ENCODE data around the gene INTU.

INTU gene

DNA sequence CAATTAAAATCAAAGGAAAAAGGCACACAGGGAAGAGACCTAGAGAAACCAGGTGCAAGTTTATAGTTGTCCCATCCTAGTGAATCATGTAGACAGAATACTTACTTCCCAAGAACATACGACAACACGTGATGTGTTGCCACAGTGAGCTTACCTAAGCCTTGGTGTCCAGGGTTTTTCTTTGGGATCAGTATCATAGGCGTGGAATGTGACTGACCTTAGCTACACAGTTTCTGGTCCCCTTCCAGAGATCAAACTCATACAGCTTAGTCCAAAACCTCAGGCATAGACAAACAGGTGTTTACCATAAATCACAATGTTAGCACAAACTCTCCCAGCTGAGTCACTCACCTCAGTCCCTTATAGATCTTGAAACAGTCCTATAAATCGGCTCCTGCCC is 115.1 kb downstream of the INTU start:
- Histone ChIP-seq H4K20me1 (ENCODE audit: low read depth, low read length) (no peaks in the 10 kb centered on the region), H3K79me2 (ENCODE audit: insufficient read depth, low read length) (no peaks in the 10 kb centered on the region), H3K9me2 (replicated peaks; ENCODE audit: insufficient read depth, low read length) (no peaks in the 10 kb centered on the region), H3K27ac (ENCODE audit: low read depth, low read length) (no peak overlapping the region), H3K27me3 (ENCODE audit: low read length) (no peaks in the 10 kb centered on the region), H3K9me3 (ENCODE audit: insufficient read depth, low read length) (no peaks in the 10 kb centered on the region), H3K36me3 (ENCODE audit: low read length) (no peaks in the 10 kb centered on the region), H3K9ac (ENCODE audit: low read length) (no peak overlapping the region), H2AFZ (ENCODE audit: low read depth, low read length, severe bottlenecking) (no peak overlapping the region), H3F3A (ENCODE audit: insufficient read depth) (no peaks in the 10 kb centered on the region), H3K4me2 (ENCODE audit: low read depth, low read length, poor library complexity, severe bottlenecking) (no peak overlapping the region), H3K4me3 (ENCODE audit: insufficient read depth, low read length, poor library complexity, severe bottlenecking) (no peak overlapping the region)
- TF ChIP-seq CTCF (IDR thresholded peaks at IDR 0.05; ENCODE audit: insufficient read depth, low read length, poor library complexity, severe bottlenecking), result no peak
- no peak for TF ChIP-seq EZH2phosphoT487 (conservative IDR thresholded peaks at IDR 0.05; ENCODE audit: low read length)

GRCh38 chr4:127748957-127749356 is 116.2 kb downstream of the INTU start:
- H3K9me3 ChIP-seq (ENCODE audit: insufficient read depth, low read length), result no peaks in the 10 kb centered on the region
- H3K4me2 ChIP-seq (ENCODE audit: low read depth, low read length, poor library complexity, severe bottlenecking), result no peak overlapping the region
- H3K79me2 ChIP-seq (ENCODE audit: insufficient read depth, low read length), result no peaks in the 10 kb centered on the region
- H4K20me1 ChIP-seq (ENCODE audit: low read depth, low read length), result no peaks in the 10 kb centered on the region
- no peaks in the 10 kb centered on the region for H3F3A ChIP-seq (ENCODE audit: insufficient read depth)
- no peak overlapping the region for H3K9ac ChIP-seq (ENCODE audit: low read length)
- no peaks in the 10 kb centered on the region for H3K36me3 ChIP-seq (ENCODE audit: low read length)
- H3K27me3 ChIP-seq (ENCODE audit: low read length), result no peaks in the 10 kb centered on the region
- H2AFZ ChIP-seq (ENCODE audit: low read depth, low read length, severe bottlenecking), result no peak overlapping the region
- H3K9me2 ChIP-seq (replicated peaks; ENCODE audit: insufficient read depth, low read length), result no peaks in the 10 kb centered on the region
- H3K4me3 ChIP-seq (ENCODE audit: insufficient read depth, low read length, poor library complexity, severe bottlenecking), result no peak overlapping the region
- H3K27ac ChIP-seq (ENCODE audit: low read depth, low read length), result no peak overlapping the region
- TF ChIP-seq CTCF (IDR thresholded peaks at IDR 0.05; ENCODE audit: insufficient read depth, low read length, poor library complexity, severe bottlenecking) (no peak), EZH2phosphoT487 (conservative IDR thresholded peaks at IDR 0.05; ENCODE audit: low read length) (no peak)

DNA sequence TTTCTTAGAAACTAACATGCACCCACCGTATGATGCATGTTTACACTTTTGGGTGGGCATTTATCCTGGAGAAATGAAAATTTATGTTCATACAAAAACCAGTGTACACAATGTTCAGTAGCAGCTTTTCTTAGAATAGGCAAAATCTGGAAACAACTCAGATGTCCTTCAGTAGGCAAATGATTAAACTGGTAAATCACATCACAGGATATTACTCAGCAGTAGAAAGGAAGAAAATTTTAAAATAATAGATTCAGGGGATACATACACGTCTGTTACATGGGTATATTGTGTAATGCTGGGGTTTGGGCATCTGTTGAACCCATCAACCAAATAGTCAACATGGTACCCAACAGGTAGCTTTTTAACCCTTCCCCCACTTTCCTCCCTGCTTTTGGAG is 124.1 kb downstream of the INTU start:
- H3K27ac ChIP-seq (ENCODE audit: low read depth, low read length), result no peak overlapping the region
- no peak overlapping the region for H3K4me3 ChIP-seq (ENCODE audit: insufficient read depth, low read length, poor library complexity, severe bottlenecking)
- H4K20me1 ChIP-seq (ENCODE audit: low read depth, low read length), result no peaks in the 10 kb centered on the region
- no peaks in the 10 kb centered on the region for H3K36me3 ChIP-seq (ENCODE audit: low read length)
- H3K4me2 ChIP-seq (ENCODE audit: low read depth, low read length, poor library complexity, severe bottlenecking), result no peak overlapping the region
- H3K9ac ChIP-seq (ENCODE audit: low read length), result no peak overlapping the region
- H3K79me2 ChIP-seq (ENCODE audit: insufficient read depth, low read length), result no peaks in the 10 kb centered on the region
- H3K9me2 ChIP-seq (replicated peaks; ENCODE audit: insufficient read depth, low read length), result no peaks in the 10 kb centered on the region
- TF ChIP-seq EZH2phosphoT487 (conservative IDR thresholded peaks at IDR 0.05; ENCODE audit: low read length) (no peak), CTCF (IDR thresholded peaks at IDR 0.05; ENCODE audit: insufficient read depth, low read length, poor library complexity, severe bottlenecking) (no peak)
- H3K9me3 ChIP-seq (ENCODE audit: insufficient read depth, low read length), result no peaks in the 10 kb centered on the region
- H2AFZ ChIP-seq (ENCODE audit: low read depth, low read length, severe bottlenecking), result no peak overlapping the region
- no peaks in the 10 kb centered on the region for H3K27me3 ChIP-seq (ENCODE audit: low read length)
- H3F3A ChIP-seq (ENCODE audit: insufficient read depth), result no peaks in the 10 kb centered on the region

Data from SU-DHL-6 (cell line).